Tibial nerve (tissue), 4 donors: ENCODE data around the gene UPF3B. TPM values are rescaled to one million over a fixed set of nuclear protein-coding genes. Genes with fewer than 3 reads are reported as not detected.
"Not testable (repeated sequence)": the region's sequence is repeated elsewhere in the genome, so short reads cannot be mapped to it uniquely, and the experiment has no call there.

Experiments
- DNase-seq, 2 donors: peaks; one replicate each; pipeline ENCODE4 v3.0.0-alpha.2; 2019; ENCODE audit warnings: low spot score in 2 of 2
- H3K27ac ChIP-seq, 4 donors: fragments of 200-600 bp; sonication (generic) in 3 of 4; one replicate each; pipeline ENCODE4 v1.5.1; 2017 to 2019; ENCODE audit warnings: mild to moderate bottlenecking in 1 of 4
- H3K27me3 ChIP-seq, 2 donors: fragments of 200-600 bp; sonication (generic) in 1 of 2; one replicate each; pipeline versions ENCODE4 v1.5.1 to v1.6.0; 2017 to 2019
- H3K36me3 ChIP-seq, 3 donors: fragments of 200-600 bp; sonication (generic); one replicate each; pipeline ENCODE4 v1.5.1; 2018 to 2019
- H3K4me1 ChIP-seq, 4 donors: fragments of 200-600 bp; sonication (generic) in 3 of 4; one replicate each; pipeline ENCODE4 v1.5.1; 2017 to 2019
- H3K4me3 ChIP-seq, 4 donors: fragments of 200-600 bp; sonication (generic) in 3 of 4; one replicate each; pipeline ENCODE4 v1.5.1; 2017 to 2019; ENCODE audit warnings: mild to moderate bottlenecking in 1 of 4, moderate library complexity in 1 of 4
- H3K9me3 ChIP-seq, 4 donors: fragments of 200-600 bp; sonication (generic) in 3 of 4; one replicate each; pipeline ENCODE4 v1.5.1; 2017 to 2019
- CTCF ChIP-seq, 5 experiments: fragments of 200-600 bp in 3 of 5; fragments of 450-650 bp in 2 of 5; sonication (generic) in 3 of 5; IDR thresholded peaks; one replicate each; pipeline ENCODE4 v1.5.1; 2016 to 2019; ENCODE audit warnings: antibody characterized with exemption in 5 of 5, mild to moderate bottlenecking in 3 of 5, moderate library complexity in 2 of 5
- EP300 ChIP-seq, 2 donors: sonication (generic); formaldehyde crosslinking; IDR thresholded peaks; one replicate each; pipeline ENCODE4 v1.6.1; 2017; ENCODE audit warnings: antibody characterized with exemption in 2 of 2, mild to moderate bottlenecking in 1 of 2
- POLR2A ChIP-seq, 2 donors: fragments of 450-650 bp; IDR thresholded peaks; one replicate each; pipeline ENCODE4 v1.6.1; 2017; ENCODE audit warnings: antibody characterized with exemption in 2 of 2, mild to moderate bottlenecking in 2 of 2, moderate library complexity in 2 of 2
- WGBS, 2 donors: methylation state at CpG; one replicate each; pipeline ENCODE4 v1.1.5; 2018; 5-methylcytosine and 5-hydroxymethylcytosine counted together
- total RNA-seq, 4 donors: library from RNA; depleted of rRNA; stranded (reverse); fragments of >200 nt; gene quantifications; one replicate each; pipeline ENCODE4 v1.1.0, GENCODE V29; 2016

Gene UPF3B
- total RNA-seq, 4 donors from 2014 or later, result 6.3 to 7.0 (median 6.6) TPM

- no peaks in the 10 kb centered on the region for H3K36me3 ChIP-seq
- no peaks in the 10 kb centered on the region for H3K9me3 ChIP-seq
- H3K27ac ChIP-seq, result no peak overlapping the region
- H3K4me3 ChIP-seq, result no peak overlapping the region
- H3K4me1 ChIP-seq, result no peaks in the 10 kb centered on the region
- 61 to 71% methylated on average over 3 of the region's 3 CpGs for WGBS, 2 donors
- DNase-seq, result no peak
- no peaks in the 10 kb centered on the region for H3K27me3 ChIP-seq
- TF ChIP-seq CTCF (IDR thresholded peaks at IDR 0.05) (no peak), POLR2A (IDR thresholded peaks at IDR 0.05) (no peak), EP300 (IDR thresholded peaks at IDR 0.05) (no peak)
These were observed 36.5 kb downstream of the UPF3B start for GRCh38 chrX:119816300-119816699.

- TF ChIP-seq EP300 (IDR thresholded peaks at IDR 0.05), result no peak
- no peak for TF ChIP-seq POLR2A (IDR thresholded peaks at IDR 0.05)
- TF ChIP-seq CTCF (IDR thresholded peaks at IDR 0.05), result no peak
- Histone ChIP-seq H3K27ac (no peak overlapping the region), H3K4me3 (no peak overlapping the region), H3K9me3 (no peaks in the 10 kb centered on the region), H3K36me3 (no peaks in the 10 kb centered on the region), H3K27me3 (no peaks in the 10 kb centered on the region), H3K4me1 (no peaks in the 10 kb centered on the region)
- WGBS, 2 donors, result 63 to 86% methylated on average over 1 of the region's 1 CpG
- no peak for DNase-seq
These were observed 43.5 kb downstream of the UPF3B start for GRCh38 chrX:119809185-119809666.

GRCh38 chrX:119808461-119808860, 44.3 kb downstream of the UPF3B start:
- H3K4me1 ChIP-seq, H3K27me3 ChIP-seq, H3K4me3 ChIP-seq, H3K36me3 ChIP-seq, DNase-seq, H3K27ac ChIP-seq, H3K9me3 ChIP-seq: not testable (repeated sequence)
- 63% methylated on average over 3 of the region's 4 CpGs; no CpG with 5 or more reads in 1 of the 2 donors for WGBS, 2 donors

GRCh38 chrX:119802546-119802945, 50.2 kb downstream of the UPF3B start:
- H3K4me1 ChIP-seq, result no peaks in the 10 kb centered on the region
- no peak overlapping the region for H3K27ac ChIP-seq
- no peak for DNase-seq
- no peaks in the 10 kb centered on the region for H3K9me3 ChIP-seq
- 87 to 94% methylated on average over 5 to 8 of the region's 8 CpGs for WGBS, 2 donors
- no peaks in the 10 kb centered on the region for H3K27me3 ChIP-seq
- TF ChIP-seq POLR2A (IDR thresholded peaks at IDR 0.05), result no peak
- H3K4me3 ChIP-seq, result no peak overlapping the region
- no peaks in the 10 kb centered on the region for H3K36me3 ChIP-seq

GRCh38 chrX:119801253-119802221, 51.2 kb downstream of the UPF3B start:
- no peak overlapping the region for H3K4me3 ChIP-seq
- H3K27ac ChIP-seq, result no peak overlapping the region
- no peaks in the 10 kb centered on the region for H3K4me1 ChIP-seq
- TF ChIP-seq EP300 (IDR thresholded peaks at IDR 0.05), result no peak
- no peak for TF ChIP-seq POLR2A (IDR thresholded peaks at IDR 0.05)
- no peak for TF ChIP-seq CTCF (IDR thresholded peaks at IDR 0.05)
- H3K36me3 ChIP-seq, result no peaks in the 10 kb centered on the region
- no peak for DNase-seq
- H3K27me3 ChIP-seq, result no peaks in the 10 kb centered on the region
- 77 to 89% methylated on average over 2 of the region's 2 CpGs for WGBS, 2 donors
- no peaks in the 10 kb centered on the region for H3K9me3 ChIP-seq
